ENCODE data around the gene ENKD1. TPM values are rescaled to one million over a fixed set of nuclear protein-coding genes. Genes with fewer than 3 reads are reported as not detected.

The ENKD1 gene
- total RNA-seq, 1 experiment from 2014 or later = 12.8 TPM

GRCh38 chr16:67659675-67660563, 6.6 kb downstream of the ENKD1 start, which contains the start of gene ACD:
Gene ACD (minus strand): TSS chr16:67660260. CDS start chr16:67660220, 40 bp downstream.
- Mint-ChIP-seq H3K4me1 (ENCODE audit: insufficient read depth, unreplicated experiment) (peaks cover 6% of the 10 kb centered on the region), H3K27me3 (ENCODE audit: insufficient read depth, unreplicated experiment) (no peaks in the 10 kb centered on the region), H3K4me3 (ENCODE audit: unreplicated experiment) (peak within 1 kb of the TSS; percentile 86), H3K9me3 (ENCODE audit: unreplicated experiment) (no peaks in the 10 kb centered on the region), H3K27ac (ENCODE audit: low read depth, unreplicated experiment) (peak within 1 kb of the TSS; percentile 97), H3K36me3 (ENCODE audit: insufficient read depth, unreplicated experiment) (peaks cover 3% of the 10 kb centered on the region)
- TSS peak; percentile 44 for BruUV-seq (replicated peaks)
- intact Hi-C loops (cut with micrococcal nuclease) = loop anchor here (2.0 kb wide), 1 partner anchor 139 kb away; no protein-coding TSS in a partner anchor
- POLR2A ChIA-PET = interaction anchor here (0.5 to 2.2 kb wide), 24 partner anchors 10 to 716 kb away, joined by 3 to 23 read pairs (median 4); partner anchors contain the start of genes ATP6V0D1, CENPT, CTCF and ESRP2
- DNase-seq (ENCODE audit: unreplicated experiment) = peak; percentile 94
- CTCF ChIA-PET = interaction anchor here (0.5 to 2.4 kb wide), 9 partner anchors 13 to 282 kb away, joined by 3 to 12 read pairs (median 4); partner anchors contain the start of gene CTCF
- TF ChIP-seq, protein P1, sequence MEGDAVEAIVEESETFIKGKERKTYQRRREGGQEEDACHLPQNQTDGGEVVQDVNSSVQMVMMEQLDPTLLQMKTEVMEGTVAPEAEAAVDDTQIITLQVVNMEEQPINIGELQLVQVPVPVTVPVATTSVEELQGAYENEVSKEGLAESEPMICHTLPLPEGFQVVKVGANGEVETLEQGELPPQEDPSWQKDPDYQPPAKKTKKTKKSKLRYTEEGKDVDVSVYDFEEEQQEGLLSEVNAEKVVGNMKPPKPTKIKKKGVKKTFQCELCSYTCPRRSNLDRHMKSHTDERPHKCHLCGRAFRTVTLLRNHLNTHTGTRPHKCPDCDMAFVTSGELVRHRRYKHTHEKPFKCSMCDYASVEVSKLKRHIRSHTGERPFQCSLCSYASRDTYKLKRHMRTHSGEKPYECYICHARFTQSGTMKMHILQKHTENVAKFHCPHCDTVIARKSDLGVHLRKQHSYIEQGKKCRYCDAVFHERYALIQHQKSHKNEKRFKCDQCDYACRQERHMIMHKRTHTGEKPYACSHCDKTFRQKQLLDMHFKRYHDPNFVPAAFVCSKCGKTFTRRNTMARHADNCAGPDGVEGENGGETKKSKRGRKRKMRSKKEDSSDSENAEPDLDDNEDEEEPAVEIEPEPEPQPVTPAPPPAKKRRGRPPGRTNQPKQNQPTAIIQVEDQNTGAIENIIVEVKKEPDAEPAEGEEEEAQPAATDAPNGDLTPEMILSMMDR (IDR thresholded peaks at IDR 0.05; ENCODE audit: unreplicated experiment) = no peak

DNA sequence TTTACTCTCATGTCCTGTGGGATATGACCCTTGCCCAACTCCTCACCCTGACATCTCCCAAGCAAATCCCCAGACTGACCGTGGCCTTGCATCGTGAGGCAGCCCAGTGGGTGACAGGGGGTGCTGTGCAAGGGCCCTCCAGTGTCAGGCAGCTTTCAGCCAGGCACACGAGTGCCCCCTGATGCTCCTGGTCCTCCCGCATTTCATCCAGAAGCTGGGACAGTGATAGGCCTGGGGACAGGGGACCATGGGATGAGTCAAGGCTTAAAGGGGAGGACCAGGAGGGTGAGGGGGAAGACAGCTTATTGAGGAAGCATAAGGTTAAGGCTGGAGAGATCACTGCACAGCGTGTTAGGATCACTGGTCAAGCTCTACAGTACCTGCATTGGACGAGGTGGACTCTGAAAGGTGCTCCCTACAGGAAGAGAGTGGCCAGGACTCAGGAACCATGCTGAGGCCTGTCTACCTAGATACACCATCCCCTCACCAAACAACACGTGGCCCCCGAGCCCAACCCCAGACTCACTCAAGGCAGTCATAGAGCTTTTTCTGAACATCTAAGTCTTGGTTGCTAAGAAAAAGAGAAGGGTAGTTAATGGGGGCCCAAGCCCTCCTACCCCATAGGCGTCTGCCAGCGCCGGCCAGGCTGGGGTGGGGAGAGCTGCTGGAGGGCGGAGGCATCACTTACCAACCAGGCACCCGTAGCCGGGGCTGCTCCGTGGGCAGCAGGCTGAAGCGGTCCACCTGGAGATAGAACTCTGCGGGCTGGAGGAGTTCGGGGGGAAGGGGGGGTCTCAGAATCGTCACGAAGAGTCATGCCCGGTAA, 7.5 kb downstream of the ENKD1 start:
- BruUV-seq (replicated peaks) = no TSS peak
- no peaks in the 10 kb centered on the region for H3K9me3 Mint-ChIP-seq (ENCODE audit: unreplicated experiment)
- DNase-seq (ENCODE audit: unreplicated experiment) = no peak
- peaks cover 6% of the 10 kb centered on the region for H3K4me1 Mint-ChIP-seq (ENCODE audit: insufficient read depth, unreplicated experiment)
- H3K27ac Mint-ChIP-seq (ENCODE audit: low read depth, unreplicated experiment) = peak overlapping the region; percentile 97
- peak overlapping the region; percentile 86 for H3K4me3 Mint-ChIP-seq (ENCODE audit: unreplicated experiment)
- TF ChIP-seq, protein P1 (IDR thresholded peaks at IDR 0.05; ENCODE audit: unreplicated experiment) = no peak
- H3K36me3 Mint-ChIP-seq (ENCODE audit: insufficient read depth, unreplicated experiment) = peaks cover 6% of the 10 kb centered on the region
- no peaks in the 10 kb centered on the region for H3K27me3 Mint-ChIP-seq (ENCODE audit: insufficient read depth, unreplicated experiment)
- intact Hi-C loops (cut with micrococcal nuclease) = no loop called here
- ChIA-PET CTCF (interaction anchor here (1.0 to 1.8 kb wide), 3 partner anchors 8 to 138 kb away, joined by 3 to 9 read pairs (median 8); no protein-coding TSS in a partner anchor), POLR2A (interaction anchor here (0.6 to 2.2 kb wide), 7 partner anchors 33 to 577 kb away, joined by 3 to 23 read pairs (median 5); partner anchors contain the start of genes CTCF and ESRP2)

- peaks cover 6% of the 10 kb centered on the region for H3K36me3 Mint-ChIP-seq (ENCODE audit: insufficient read depth, unreplicated experiment)
- BruUV-seq (replicated peaks) = no TSS peak
- intact Hi-C loops (cut with micrococcal nuclease) = no loop called here
- DNase-seq (ENCODE audit: unreplicated experiment) = no peak
- ChIA-PET POLR2A (no interaction called here), CTCF (interaction anchor here (0.6 to 1.8 kb wide), 6 partner anchors 9 to 661 kb away, joined by 3 to 9 read pairs (median 3); partner anchors contain the start of gene CTCF)
- H3K9me3 Mint-ChIP-seq (ENCODE audit: unreplicated experiment) = no peaks in the 10 kb centered on the region
- peak overlapping the region; percentile 86 for H3K4me3 Mint-ChIP-seq (ENCODE audit: unreplicated experiment)
- H3K27me3 Mint-ChIP-seq (ENCODE audit: insufficient read depth, unreplicated experiment) = no peaks in the 10 kb centered on the region
- H3K27ac Mint-ChIP-seq (ENCODE audit: low read depth, unreplicated experiment) = no peak overlapping the region
- peaks cover 6% of the 10 kb centered on the region for H3K4me1 Mint-ChIP-seq (ENCODE audit: insufficient read depth, unreplicated experiment)
- TF ChIP-seq, protein P1 (IDR thresholded peaks at IDR 0.05; ENCODE audit: unreplicated experiment) = no peak
Observed at GRCh38 chr16:67657751-67658518, 8.6 kb downstream of the ENKD1 start.
